Rectal smooth muscle tissue (tissue), 1 donor: ENCODE data around the gene ESPNL.

Source experiments
- H3K27ac ChIP-seq: one replicate; pipeline ENCODE4 v1.7.0; 2013; ENCODE audit warnings: low read depth, low read length, inconsistent platforms
- H3K27me3 ChIP-seq: one replicate; pipeline ENCODE4 v1.7.0; 2013; ENCODE audit warnings: low read length; ENCODE audit not compliant: control insufficient read depth, insufficient read depth
- H3K36me3 ChIP-seq: one replicate; pipeline ENCODE4 v1.7.0; 2013; ENCODE audit warnings: low read length; ENCODE audit not compliant: control insufficient read depth, insufficient read depth
- H3K4me1 ChIP-seq: one replicate; pipeline ENCODE4 v1.7.0; 2013; ENCODE audit warnings: low read length; ENCODE audit not compliant: control insufficient read depth, insufficient read depth
- H3K4me3 ChIP-seq: one replicate; pipeline ENCODE4 v1.7.0; 2013; ENCODE audit warnings: low read length
- H3K9ac ChIP-seq: one replicate; pipeline ENCODE4 v1.7.0; 2013; ENCODE audit warnings: low read length

Gene ESPNL

DNA sequence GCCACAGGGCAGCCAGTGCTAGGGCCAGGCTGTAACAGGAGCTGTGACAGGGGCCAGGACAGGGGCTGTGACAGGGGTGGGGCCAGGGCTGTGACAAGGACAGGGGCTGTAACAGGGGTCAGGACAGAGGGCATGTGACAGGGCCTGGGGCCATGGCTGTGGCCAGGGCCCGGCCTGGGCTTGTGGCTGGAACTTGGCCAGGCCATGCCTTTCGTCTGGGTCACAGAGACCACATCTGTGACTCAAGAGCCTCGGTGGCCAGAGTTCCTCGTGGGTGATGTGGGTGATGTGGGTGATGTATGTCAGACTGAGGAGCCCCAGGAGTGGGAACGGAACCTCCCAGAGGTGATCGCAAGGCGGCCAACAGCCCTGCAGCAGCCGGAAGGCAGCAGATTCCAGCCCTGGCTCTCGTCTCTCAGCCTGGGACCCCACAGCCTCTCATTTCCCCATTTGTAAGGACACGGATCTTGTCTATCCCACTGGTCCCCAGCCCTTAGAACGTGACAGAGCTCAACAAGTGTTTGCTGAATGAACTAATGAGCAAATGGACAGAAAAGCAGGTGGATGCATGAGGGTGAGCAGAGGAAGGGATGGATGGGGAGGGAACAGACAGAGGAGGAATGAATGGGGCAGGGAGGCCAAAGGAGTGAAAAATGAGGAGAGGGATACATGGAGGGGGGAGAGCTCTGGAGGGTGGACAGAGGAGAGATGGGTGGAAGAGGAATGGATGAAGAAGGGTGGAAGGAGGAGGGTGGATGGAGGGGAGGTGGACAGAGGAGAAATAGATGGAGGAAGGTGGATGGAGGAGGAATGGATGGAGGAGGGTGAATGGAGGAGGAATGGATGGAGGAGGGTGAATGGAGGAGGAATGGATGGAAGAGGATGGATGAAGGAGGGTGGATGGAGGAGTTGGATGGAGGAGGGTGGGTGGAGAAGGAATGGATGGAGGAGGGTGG is 17.3 kb downstream of the ESPNL start:
- Histone ChIP-seq H3K4me1 (no peaks in the 10 kb centered on the region), H3K36me3 (no peaks in the 10 kb centered on the region), H3K27ac (no peak overlapping the region), H3K9ac (no peak overlapping the region), H3K4me3 (no peak overlapping the region), H3K27me3 (no peaks in the 10 kb centered on the region)

DNA sequence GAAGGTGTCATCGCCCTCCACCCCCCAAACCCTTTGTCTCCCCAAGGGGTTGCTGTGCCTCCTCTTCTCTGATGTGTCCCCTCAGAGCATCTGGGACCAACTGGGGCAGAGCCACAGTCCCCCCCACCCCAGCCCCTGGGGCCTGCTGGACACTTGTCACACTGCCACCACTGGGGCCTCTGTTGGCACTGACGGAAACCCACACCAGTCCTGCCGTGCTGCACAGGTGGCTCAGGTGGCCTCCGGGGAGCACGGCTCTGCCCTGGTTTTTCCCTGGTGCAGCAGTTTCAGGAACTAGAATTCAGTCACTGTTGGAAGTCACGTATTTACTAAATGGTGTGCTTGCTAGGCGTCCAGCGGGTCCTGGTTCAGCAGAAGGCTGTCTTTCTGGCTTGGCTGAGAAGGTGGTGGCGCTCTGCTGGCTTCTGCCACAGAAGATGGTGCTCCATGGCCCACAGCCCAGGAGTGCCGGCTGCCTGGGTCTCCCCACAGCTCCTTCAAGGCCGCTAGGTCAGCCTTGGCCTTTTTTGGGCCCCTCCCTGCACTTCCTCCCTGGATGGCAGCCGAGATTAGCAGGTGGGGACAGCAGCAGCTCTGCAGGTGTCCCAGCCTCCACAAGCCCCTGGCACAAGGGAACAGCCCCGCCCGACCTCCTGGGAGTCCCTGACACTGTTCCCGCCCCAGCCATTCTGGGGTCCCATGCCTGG is 19.8 kb downstream of the ESPNL start:
- Histone ChIP-seq H3K27ac (no peak overlapping the region), H3K9ac (no peak overlapping the region), H3K4me1 (no peaks in the 10 kb centered on the region), H3K27me3 (no peaks in the 10 kb centered on the region), H3K4me3 (no peak overlapping the region), H3K36me3 (no peaks in the 10 kb centered on the region)

DNA sequence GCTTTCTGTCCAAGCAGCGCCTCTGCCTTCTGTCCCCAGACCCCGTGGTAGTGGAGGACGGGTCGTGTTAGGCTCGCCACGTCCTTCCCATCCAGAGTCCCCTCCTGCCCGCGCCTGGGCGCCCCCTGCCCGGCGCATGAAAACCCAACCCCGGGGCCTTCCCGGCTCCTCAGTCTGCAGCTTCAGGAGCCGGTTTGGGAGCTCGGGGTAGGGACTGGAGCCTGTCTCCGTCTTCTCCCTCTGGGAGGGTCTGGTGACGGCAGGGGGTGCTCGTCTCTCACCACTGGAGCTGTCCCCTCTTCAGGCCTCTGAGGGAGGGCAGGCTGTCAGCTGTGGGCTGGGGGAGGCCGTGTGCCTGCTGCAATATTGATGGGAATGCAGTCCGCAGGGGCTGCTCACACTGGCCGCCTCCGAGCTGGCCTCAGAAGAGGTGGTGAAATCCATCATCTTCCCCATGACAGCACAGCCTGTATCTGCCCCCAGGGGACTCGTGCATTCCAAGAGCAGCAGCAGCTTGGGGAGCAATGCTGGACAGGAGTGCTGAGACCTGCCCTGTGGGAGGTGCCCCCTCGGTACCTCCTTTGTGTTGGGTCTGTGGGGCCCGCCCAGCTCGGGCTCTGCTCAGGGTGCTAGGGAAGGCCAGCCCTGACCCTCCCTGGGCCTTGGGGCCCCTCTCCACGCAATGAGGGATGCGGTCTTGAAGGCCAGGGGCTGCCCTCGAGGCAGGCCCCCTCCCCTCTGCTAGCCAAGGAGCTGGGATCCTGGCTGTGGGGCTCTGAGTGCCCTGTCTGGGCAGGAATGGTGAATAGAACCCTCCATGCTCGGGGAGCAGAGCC is 20.5 kb downstream of the ESPNL start:
- no peaks in the 10 kb centered on the region for H3K27me3 ChIP-seq
- H3K36me3 ChIP-seq, result no peaks in the 10 kb centered on the region
- H3K27ac ChIP-seq, result no peak overlapping the region

DNA sequence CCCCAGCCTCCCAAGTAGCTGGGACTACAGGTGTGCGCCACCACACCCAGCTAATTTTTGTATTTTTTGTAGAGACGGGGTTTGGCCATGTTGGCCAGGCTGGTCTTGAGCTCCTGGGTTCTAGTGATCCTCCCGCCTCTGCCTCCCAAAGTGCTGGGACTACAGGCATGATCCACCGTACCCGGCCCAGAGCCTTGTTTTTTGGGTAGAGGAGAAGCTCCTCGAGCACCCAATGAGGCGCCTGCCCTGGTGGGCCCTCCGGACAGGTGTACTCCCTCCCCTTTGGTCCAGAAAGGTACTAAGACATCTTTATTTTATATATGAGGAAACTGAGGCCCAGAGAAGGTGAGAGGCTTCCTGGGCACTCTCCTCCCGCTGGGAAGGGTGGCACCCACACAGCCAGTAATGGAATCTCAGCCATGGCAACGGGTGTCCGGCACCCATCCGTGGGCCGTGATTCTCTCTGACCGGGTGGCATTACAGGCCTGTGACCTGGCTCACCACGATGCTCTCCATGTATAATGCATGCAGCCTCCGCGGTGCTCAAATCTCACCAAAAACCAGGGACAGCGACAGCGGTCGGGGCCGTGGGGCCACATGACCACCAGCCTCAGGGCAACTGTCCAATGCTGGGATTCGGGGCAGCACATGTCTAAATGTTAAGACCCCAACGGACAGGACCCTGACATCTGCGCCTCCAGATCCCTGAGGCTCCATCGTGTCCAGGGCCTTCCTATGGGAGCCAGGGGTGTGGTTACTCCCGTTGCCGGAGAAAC is 21.6 kb downstream of the ESPNL start:
- Histone ChIP-seq H3K27me3 (no peaks in the 10 kb centered on the region), H3K4me1 (no peaks in the 10 kb centered on the region), H3K27ac (no peak overlapping the region), H3K4me3 (no peak overlapping the region), H3K36me3 (no peaks in the 10 kb centered on the region), H3K9ac (no peak overlapping the region)

More for the DNA sequence above, 20.5 kb downstream of the ESPNL start:
- Histone ChIP-seq H3K9ac (no peak overlapping the region), H3K4me3 (no peak overlapping the region), H3K4me1 (no peaks in the 10 kb centered on the region)

DNA sequence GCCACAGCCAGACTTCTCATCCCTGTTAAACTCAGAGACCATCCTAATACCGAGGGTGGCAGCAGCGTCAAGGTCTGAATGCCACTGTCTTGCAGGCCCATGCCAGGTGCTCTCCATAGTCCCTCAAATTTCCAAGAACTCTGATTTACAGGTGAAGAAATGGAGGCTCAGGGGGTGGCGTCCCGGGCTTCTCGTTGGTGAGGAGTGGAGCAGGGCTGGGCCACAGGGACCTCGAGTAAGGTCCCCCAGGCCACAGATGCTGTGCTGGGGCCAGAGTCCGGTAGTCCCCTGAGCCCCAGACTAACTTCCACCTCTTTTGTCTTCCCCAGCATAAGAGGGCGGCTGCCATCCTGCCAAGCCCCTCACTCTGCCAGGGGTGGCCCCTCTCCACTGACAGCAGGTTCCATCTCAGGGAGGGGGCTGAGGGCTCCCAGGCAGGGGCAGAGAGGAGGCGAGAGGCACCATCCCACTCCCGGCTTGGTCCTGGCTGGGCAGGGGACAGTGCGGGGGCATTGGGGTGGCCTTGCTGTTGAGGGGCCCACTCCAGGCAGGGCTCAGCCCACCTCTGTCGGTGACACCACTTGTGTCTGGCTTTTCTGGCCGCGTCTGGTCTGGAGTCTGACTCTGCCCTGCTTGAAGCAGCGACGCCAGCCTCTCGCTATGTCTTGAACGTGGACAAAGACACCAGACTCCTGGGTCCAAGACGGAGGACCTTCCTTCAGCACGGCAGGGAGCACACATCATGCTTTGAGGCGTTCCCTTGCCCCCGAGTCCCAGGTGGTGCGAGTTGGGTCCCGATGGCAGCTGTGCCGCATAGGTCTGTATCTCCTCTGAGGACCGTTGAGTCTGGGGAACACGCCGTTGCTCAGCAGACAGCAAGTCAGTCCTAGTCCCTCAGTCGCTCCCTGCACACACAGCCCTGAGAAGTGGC is 22.4 kb downstream of the ESPNL start:
- Histone ChIP-seq H3K27ac (no peak overlapping the region), H3K4me3 (no peak overlapping the region), H3K27me3 (no peaks in the 10 kb centered on the region)

DNA sequence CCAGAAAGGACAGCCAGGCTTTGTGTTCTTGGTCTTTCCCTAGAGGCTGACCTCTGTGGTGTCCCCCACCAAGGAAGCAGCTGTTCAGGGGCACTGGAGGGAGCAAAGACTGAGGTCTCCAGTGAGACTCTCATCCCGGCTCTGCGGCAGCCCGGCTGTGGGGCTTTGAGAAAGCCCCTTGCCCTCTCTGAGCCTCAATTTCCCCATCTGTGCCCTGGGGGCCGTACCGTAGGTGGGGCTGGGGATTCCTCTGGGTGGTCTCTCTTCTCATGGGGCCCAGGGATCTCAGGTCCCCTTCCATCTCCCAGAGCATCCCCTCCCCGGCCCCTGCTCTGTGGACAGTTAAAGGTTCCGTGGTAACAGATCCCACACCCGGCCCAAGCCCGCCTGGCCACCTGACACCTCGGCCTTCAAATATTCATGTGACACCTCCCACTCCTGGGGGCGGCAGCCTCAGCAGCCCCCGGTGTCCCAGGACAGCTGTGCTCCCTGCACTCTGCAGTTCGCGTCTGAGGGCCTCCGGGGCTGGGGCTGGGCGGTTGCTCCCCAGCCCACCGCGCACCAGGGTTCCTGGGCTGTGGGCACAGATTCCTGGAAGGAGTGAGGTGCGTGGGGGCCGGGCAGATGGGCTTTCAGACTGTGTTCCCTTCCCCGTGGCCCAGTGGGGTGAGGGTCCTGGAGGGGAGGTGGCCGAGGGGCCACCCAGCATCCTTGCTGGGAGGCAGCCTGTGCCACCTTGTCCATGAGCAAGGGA is 23.3 kb downstream of the ESPNL start:
- H3K27ac ChIP-seq, result no peak overlapping the region
- no peak overlapping the region for H3K4me3 ChIP-seq
- H3K9ac ChIP-seq, result no peak overlapping the region
- no peaks in the 10 kb centered on the region for H3K27me3 ChIP-seq
- H3K4me1 ChIP-seq, result peaks cover 9% of the 10 kb centered on the region
- no peaks in the 10 kb centered on the region for H3K36me3 ChIP-seq

More for the DNA sequence above, 22.4 kb downstream of the ESPNL start:
- Histone ChIP-seq H3K36me3 (no peaks in the 10 kb centered on the region), H3K4me1 (peaks cover 4% of the 10 kb centered on the region), H3K9ac (no peak overlapping the region)

DNA sequence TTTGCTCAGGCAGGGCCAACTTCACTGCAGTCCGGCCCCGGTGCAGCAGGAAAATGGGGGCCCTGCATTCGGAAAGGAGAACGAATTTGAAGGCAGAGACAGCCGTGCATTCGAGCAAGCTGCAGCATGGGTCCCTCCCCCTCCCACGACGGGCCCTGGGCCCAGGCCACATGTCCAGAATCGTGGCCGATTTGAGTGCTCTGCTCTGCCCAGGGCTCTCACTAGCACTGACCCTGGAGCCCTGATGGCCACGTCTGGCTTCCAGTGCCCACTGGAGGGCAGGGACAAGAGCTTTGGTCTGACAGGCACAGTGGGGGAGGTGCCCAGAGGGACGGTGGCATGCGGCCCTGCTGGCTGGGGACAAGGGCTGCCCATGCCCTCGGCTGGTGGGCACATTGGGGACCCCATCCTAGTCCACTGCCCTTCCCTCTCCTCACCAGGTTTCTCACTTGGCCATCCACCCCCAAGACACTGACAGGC is 23.9 kb downstream of the ESPNL start:
- Histone ChIP-seq H3K4me3 (no peak overlapping the region), H3K27me3 (no peaks in the 10 kb centered on the region), H3K36me3 (no peaks in the 10 kb centered on the region), H3K9ac (no peak overlapping the region), H3K27ac (no peak overlapping the region), H3K4me1 (peaks cover 9% of the 10 kb centered on the region)

DNA sequence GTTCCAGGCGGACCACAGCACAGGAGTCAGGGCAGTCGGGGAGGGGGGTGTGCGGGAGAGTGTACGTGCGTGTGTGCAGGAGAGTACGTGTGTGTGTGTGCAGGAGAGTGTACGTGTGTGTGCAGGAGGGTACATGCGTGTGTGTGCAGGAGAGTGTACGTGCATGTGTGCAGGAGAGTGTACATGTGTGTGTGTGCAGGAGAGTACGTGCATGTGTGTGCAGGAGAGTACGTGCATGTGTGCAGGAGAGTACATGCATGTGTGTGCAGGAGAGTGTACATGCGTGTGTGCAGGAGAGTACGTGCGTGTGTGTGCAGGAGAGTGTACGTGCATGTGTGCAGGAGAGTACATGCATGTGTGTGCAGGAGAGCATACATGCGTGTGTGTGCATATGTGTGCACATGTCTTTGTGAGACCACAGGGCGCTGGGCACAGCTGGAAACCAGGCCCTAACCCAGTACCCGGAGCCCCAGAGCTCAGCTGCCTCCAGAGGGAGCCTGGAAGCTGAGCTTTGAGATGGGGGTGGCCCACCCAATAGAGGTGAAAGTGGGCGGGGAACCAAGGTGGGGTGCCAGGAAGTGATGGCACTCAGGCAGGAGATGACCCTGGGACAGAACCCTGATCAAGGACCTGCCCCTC is 24.5 kb downstream of the ESPNL start:
- peaks cover 9% of the 10 kb centered on the region for H3K4me1 ChIP-seq
- H3K9ac ChIP-seq, result no peak overlapping the region
- H3K27ac ChIP-seq, result no peak overlapping the region
- H3K4me3 ChIP-seq, result no peak overlapping the region
- no peaks in the 10 kb centered on the region for H3K36me3 ChIP-seq
- H3K27me3 ChIP-seq, result no peaks in the 10 kb centered on the region

DNA sequence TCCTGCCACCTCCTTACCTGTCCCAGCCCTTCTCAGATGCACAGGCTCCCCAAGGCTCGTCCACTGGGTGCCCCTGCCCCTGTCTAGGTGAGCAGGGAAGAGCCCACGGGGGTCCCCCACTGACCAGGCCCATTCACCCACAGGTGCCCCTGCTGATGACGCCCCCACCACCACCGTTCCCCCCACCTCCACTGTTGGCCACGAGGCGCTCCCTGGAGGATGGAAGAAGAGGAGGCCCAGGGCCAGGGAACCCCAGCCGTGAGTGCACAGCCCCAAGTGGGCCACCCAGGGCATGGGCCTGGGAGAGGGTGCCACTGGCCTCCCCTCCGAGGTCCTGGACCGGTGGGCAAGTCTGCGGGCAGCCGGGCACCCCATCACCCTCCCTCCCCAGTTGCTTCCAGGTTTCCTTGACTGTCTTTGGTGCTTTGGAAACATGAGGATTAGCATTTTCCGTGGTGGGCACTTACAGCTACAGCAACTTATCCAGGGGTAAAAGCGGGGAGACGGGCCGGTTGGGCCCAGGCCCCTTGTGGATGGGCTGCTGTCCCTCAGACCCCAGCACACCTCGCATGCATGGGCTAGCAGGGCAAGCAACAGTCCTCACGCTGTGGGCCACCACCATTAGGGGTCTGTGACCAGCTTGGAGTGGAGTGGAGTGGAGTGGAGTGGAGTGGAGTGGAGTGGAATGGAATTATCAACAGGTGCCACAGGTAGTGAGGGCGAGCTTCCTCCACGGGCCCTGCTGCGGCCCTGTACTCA is 25.2 kb downstream of the ESPNL start:
- Histone ChIP-seq H3K9ac (no peak overlapping the region), H3K36me3 (no peaks in the 10 kb centered on the region), H3K4me1 (peaks cover 9% of the 10 kb centered on the region), H3K27me3 (no peaks in the 10 kb centered on the region), H3K27ac (no peak overlapping the region), H3K4me3 (no peak overlapping the region)

DNA sequence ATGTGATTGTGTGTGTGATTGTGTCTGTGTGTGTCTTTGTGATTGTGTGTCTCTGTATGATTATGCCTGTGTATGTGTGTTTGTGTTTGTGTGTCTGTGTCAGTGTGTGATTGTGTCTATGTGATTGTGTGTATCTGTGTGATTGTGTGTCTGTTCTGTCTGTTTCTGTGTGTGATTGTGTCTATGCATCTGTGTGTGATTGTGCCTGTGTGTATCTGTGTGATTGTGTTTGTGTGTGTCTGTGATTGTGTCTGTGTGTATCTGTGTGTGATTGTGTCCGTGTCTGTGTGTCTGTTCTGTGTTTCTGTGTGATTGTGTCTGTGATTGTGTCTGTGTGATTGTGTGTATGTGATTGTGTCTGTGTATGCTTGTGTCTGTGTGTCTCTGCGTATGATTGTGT is 26.2 kb downstream of the ESPNL start:
- no peak overlapping the region for H3K27ac ChIP-seq
- H3K36me3 ChIP-seq, result no peaks in the 10 kb centered on the region
- H3K27me3 ChIP-seq, result no peaks in the 10 kb centered on the region
- H3K9ac ChIP-seq, result no peak overlapping the region
- H3K4me3 ChIP-seq, result no peak overlapping the region
- H3K4me1 ChIP-seq, result peaks cover 9% of the 10 kb centered on the region
